ENCODE measurements around the gene RAB24.

DNA sequence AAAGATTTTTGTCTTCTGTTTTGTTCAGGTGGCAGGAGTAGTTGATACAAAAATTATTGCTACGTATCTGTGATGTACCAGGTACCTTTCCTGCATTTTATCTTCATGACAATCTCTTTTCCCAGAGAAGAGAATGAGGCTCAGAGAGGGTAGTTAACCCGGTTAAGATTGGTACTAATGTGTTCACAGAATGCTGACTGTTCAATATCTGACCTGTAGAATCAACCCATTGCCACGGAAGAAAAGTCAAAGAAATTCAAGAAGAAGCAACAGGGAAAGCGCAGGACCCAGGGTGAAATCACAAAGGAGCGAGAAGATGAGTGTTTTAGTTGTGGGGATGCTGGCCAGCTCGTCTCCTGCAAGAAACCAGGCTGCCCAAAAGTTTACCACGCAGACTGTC lies 11.8 kb downstream of the RAB24 start:
- TF ChIP-seq, protein P1, sequence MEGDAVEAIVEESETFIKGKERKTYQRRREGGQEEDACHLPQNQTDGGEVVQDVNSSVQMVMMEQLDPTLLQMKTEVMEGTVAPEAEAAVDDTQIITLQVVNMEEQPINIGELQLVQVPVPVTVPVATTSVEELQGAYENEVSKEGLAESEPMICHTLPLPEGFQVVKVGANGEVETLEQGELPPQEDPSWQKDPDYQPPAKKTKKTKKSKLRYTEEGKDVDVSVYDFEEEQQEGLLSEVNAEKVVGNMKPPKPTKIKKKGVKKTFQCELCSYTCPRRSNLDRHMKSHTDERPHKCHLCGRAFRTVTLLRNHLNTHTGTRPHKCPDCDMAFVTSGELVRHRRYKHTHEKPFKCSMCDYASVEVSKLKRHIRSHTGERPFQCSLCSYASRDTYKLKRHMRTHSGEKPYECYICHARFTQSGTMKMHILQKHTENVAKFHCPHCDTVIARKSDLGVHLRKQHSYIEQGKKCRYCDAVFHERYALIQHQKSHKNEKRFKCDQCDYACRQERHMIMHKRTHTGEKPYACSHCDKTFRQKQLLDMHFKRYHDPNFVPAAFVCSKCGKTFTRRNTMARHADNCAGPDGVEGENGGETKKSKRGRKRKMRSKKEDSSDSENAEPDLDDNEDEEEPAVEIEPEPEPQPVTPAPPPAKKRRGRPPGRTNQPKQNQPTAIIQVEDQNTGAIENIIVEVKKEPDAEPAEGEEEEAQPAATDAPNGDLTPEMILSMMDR (IDR thresholded peaks at IDR 0.05): no peak
- TF ChIP-seq POLR2A (IDR thresholded peaks at IDR 0.05): no peak

Data from right lobe of liver (tissue), 4 donors.